ENCODE results near the gene SAMM50.
A peak's percentile ranks its signal among the peaks of the same experiment; 100 is the strongest.
"Not testable (repeated sequence)": the region's sequence is repeated elsewhere in the genome, so short reads cannot be mapped to it uniquely, and the experiment has no call there.

The SAMM50 gene

DNA sequence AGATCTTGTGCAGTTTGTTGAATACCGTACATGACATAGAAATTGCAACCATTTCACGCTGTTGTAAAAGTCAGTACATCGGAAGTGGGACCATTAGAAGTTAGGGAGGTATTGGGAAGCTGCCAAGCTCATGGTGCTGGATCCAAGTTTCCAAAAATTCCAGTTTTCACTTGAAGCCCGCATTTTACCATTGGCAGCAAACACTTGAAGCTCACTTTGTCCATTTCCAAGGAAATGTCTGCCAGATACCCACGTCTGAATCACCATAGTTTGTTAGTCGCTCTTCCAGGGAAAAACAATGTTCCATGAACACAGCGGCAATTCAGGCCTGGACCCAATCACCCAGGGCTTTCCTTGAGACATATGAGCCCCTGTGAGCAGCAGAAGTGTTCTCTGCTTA lies 46.3 kb downstream of the SAMM50 start:
- DNase-seq (ENCODE audit: low read depth), result no peak

DNA sequence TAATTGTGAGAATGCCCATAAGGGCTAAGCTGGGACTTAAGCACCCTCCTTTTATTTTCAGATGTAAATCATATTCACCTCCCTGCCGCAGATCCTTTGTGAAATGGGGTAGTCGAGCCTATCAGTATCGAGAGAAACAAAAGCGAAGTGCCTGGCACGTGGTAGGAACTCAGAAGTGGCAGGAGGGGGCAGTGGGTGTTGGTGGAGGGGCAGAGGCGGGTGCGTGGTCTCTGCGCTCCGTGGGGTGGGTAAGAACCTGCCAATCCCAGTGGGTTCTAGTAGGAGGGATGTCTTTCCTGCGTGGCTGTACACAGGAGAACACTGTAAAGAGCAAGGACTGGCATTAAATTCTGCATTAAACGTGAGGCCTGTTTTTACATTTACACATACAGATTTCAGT lies 47.1 kb downstream of the SAMM50 start:
- no peak for DNase-seq (ENCODE audit: low read depth)

DNA sequence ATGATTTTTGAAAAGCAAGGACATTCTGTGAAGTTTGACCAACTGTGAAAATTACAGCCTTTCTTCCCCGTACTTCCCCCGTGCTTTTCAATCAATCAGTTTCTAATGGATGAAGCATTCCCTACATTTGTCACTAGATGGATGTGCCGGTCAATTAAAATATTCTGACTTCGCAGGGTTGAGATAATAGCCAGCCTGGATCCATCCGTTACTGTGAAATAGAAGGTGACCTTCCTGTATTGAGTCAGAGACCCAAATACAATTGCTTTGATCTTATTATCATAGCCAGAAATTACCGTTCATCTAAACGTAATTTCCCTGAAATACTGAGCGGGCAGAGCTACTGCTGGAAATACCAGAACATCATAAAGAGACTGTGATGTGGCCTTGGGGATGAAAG lies 47.8 kb downstream of the SAMM50 start:
- no peak for DNase-seq (ENCODE audit: low read depth)

DNA sequence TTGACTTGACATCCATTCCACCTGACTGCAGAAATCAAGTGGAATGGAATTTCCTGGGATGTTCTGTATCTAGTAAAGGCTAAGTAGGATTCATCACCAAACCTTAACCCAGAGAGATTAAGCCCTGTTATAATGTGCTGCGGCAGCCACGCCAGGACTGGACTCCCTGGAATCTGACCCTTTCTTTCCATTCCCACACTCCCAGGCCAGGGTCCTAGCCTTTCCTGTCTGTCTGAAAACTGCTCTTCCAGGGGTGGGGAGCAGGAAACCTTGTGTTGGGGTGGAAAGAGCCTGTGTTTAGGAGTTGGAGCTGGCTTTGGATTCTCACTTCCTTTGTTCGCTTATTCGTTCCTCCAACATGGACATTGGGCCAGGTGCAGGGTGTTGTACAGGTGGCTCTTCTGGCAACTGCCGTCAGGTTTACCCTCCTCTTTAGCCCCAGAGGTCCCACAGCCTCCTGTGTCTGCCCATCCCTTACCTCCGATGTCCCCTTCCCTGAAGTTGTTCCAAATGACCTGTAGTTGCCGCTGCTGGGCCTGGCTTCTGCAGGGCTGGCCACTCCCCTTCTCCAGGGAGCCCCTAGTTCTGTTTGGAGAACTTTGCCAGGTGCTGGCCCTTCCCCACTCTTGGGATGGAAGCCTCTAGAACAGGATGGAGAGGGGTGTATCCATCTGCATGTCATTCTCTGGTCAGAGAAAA lies 48.3 kb downstream of the SAMM50 start:
- no peak for DNase-seq (ENCODE audit: low read depth)

DNA sequence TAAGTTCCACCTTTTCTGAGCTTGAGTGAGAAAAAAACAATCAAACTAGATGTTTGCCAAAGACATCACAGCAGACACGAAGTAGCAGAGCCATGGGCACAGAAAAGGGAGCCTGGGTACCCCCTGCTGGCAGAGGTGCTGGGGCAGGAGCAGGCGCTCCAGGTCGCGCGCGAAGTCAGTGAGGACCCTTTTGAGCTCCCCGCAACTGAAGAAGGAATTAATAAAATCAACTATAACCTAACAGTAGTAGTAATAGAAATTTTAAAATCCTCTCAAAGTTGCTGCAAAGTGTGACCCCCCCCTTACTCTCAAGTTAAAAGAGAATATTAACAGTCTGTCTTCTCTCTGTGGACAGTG lies 48.8 kb downstream of the SAMM50 start:
- no peak for DNase-seq (ENCODE audit: low read depth)

DNA sequence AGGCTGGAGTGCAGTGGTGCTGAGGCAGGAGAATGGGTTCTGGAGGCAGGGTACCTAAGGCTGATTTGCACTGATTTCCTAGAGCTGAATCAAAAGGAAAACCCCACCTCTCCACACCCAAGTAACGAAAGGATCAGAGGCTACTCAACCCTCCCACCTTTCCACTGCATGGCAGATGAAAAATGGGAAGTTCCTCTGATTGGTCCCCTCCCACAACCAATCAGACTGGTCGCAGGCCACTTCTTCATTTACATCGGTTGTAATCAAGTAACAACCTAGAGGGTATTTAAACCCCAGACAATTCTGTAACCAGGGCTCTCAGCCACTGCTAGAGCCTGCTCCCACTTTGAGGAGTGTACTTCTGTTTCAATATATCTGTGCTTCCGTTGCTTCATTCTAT lies 50.3 kb downstream of the SAMM50 start:
- no peak for DNase-seq (ENCODE audit: low read depth)

DNA sequence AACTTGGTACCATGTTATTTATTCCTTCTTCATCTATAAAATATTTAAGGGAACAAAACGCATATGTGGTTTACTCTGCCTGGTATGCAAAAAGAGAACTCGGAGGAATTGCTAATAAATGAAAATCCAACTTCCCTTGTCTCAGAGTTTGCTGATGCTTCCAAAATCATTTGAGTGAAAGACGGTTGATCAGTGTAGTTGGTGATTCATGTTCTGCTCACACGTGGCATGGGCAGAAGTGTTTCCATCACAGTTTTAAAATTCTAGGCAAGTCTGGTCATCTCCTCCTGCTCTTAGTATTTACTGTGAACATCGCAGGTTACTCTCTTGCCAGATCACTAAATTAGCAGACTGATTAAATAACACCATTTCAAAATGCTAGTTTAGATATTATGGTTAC lies 56.9 kb downstream of the SAMM50 start:
- DNase-seq (ENCODE audit: low read depth), result no peak

DNA sequence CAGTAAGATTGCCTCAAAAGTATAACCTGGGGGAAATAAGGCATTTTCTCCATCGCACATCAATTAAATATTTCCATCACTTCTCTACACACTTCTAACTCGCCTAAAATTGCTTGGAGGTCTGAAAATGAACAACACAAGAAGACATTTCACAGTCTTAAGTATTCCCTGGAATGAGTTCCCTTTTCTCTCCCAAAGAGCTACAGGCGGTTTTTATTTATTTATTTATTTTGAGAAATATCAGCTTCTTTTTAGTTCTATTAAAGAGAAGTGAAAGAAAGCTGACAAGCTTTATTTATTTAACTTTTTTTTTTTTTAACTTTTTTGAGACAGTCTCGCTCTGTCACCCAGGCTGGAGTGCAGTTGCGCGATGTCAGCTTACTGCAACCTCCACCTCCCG lies 57.3 kb downstream of the SAMM50 start:
- no peak for DNase-seq (ENCODE audit: low read depth)

DNA sequence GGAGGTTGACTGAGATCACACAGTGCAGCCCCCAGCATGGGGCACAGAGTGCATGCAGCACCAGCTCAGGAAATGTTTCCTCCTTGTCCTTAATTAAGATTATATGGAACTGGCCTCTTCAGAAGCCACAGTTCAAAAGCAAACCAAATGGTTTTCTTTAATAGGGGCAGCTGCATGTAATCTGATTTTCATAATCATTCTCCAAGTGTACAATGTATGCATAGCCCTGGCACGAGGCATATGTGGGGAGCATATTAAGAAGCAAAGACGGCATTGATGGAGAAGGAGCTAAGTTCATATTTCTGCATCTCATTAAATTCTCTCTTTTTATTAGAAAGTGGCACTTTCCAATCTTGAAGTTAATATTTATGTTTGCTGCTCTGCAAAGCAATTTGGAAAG lies 59.0 kb downstream of the SAMM50 start:
- DNase-seq (ENCODE audit: low read depth), result no peak

DNA sequence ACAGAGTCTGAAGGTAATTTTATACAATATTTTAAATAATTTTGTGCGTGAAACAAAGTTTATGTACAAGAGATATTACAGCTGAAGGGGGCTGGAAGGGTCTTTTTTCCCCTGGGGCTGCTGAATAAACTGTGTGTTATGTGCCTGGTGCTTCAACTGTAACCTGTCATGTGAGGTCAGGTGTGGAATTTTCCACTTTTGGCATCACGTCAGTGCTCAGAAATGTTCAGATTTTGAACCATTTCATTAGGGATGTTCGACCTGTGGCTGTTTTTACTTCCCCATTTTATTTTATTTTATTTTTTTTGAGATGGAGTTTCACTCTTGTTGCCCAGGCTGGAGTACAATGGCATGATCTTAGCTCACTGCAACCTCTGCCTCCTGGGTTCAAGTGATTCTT lies 61.3 kb downstream of the SAMM50 start:
- not testable (repeated sequence) for DNase-seq (ENCODE audit: low read depth)

DNA sequence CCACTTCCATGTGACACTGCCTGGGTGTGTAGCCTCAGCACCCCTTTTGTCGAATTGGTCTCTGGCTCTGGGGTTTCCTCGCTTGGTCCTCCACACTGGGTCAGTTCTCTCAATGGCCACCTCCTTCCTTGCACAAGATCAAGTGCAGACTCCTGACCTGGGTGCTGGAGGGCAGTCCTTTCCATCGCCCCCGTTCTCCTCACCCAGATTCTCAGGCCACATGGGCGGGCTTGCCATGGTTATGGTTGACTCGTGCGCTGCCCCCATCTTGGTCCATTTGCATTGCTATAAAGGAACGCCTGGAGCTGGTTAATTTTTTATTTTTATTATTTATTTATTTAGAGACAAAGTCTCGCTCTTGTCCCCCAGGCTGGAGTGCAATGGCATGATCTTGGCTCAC lies 63.4 kb downstream of the SAMM50 start:
- no peak for DNase-seq (ENCODE audit: low read depth)

DNA sequence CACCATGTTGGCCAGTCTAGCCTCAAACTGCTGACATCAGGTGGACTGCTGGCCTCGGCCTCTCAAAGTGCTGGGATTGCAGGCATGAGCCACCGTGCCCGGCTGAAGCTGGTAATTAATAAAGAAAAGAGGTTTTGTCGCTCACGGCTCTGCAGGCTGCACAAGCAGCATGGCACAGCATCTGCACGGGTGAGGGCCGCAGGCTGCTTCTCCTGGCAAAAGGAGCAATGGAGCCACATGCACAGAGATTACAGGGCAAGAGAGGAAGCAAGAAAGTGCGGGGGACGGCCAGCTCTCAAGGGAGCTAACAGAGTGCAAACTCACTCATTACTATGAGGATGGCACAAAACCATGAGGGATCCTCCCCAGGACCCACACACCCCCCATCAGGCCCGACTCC lies 64.2 kb downstream of the SAMM50 start:
- no peak for DNase-seq (ENCODE audit: low read depth)

DNA sequence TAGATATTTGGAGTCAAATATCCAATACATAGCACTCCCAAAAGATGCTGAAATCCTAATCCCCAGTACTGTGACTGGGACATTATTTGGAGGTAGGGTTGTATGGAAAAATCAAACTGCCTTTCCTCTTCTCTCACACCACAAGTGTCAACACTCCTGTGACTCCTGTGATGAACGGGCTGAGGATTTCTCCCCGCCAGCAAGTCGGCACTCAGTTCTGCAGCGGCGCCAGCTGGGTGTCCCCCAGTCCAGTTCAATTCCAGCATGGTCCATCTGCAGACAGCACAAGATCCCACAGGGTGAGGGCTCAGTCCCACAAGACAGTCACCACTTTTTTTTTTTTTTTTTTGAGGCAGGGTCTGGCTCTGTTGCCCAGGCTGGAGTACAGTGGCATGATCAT lies 64.6 kb downstream of the SAMM50 start:
- no peak for DNase-seq (ENCODE audit: low read depth)

DNA sequence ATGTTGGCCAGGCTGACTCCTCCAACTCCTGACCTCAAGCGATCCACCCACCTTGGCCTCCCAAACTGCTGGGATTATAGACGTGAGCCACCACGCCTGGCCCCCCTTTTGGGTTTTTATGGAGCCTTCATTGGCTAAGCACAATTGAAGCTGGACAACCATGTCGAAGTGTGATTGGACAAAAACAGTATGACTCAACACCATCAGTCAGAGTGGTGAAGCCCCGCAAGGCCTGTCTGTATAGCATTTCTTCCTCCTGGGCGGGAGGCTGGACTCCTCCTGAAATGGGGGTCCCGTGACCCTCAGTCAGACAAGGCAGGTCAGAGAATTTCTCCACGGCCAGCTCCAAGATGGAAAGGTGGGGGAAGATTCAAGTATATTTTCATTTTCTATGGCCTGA lies 65.7 kb downstream of the SAMM50 start:
- no peak for DNase-seq (ENCODE audit: low read depth)

DNA sequence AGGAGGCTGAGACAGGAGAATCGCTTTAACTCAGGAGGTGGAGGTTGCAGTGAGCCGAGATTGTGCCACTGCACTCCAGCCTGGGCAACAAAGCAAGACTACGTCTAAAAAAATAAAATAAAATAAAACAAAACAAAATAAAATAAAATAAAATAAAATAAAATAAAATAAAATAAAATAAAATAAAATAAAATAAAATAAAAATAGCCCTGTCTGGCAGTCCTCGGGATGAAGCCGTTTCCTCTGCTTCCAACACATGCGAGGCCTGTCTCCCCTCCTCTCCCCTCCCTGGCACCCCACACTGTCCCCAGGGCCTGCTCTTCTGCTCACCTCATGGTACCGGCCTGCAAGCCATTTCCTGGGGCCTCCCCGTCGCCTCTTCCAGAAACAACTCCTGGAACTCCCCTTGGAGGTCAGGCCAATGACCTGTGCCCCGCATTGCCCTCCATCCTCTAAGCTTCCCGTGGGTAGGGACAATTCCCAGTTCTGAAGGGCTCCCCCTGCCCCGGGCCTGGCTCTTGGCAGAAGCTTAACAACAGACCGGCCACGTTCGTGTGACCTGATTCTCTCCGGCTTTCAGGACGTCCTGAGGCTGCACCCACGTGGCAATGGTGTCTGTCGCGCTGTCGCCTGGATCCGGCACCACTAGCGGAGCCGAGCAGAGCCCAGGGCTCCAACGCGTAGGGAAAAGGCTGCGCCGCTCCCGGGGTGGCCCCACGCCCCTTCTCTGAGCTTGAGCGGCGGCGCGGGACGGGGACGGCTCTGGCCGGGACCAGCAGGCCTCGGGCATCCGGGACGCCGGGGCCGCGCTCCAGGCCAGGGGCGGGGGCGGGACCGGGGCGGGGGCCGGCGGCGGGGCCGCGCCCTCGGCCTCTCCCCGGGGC lies 68.4 kb downstream of the SAMM50 start:
- no peak for DNase-seq (ENCODE audit: low read depth)

DNA sequence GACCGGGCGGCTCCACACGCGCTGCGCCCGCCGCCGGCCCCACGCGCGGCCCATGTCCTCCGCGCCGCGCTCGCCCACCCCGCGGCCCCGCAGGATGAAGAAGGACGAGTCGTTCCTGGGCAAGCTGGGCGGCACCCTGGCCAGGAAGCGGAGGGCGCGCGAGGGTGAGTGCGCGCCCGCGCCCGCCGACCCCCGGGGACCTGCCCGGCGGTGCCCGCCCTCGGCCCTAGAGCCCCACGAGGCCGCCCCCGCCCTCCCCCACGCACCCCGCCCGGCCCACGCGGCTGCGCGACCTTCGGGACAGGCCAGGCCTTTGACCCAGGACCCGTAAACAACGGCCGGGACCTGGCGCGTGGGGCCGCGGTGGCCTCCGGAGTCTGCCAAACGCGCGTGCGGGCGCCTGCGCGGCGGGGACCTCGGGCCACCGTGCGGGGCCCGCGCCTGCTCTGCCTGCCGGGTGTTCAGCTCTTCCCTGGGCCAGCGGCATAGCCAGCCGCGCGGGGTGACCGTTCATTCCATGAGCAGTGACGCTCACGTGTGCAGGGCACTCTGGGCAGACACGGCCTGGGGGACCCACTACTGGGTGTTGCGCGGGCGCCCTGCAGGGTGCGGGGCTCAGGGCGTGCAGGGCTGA lies 69.2 kb downstream of the SAMM50 start, which contains the start of gene PARVB:
Gene PARVB, plus strand, starts transcription at position 15 of the 634 bp plus-strand sequence. Its CDS starts 38 bp downstream, at position 53.
- DNase-seq (ENCODE audit: low read depth), result no peak

DNA sequence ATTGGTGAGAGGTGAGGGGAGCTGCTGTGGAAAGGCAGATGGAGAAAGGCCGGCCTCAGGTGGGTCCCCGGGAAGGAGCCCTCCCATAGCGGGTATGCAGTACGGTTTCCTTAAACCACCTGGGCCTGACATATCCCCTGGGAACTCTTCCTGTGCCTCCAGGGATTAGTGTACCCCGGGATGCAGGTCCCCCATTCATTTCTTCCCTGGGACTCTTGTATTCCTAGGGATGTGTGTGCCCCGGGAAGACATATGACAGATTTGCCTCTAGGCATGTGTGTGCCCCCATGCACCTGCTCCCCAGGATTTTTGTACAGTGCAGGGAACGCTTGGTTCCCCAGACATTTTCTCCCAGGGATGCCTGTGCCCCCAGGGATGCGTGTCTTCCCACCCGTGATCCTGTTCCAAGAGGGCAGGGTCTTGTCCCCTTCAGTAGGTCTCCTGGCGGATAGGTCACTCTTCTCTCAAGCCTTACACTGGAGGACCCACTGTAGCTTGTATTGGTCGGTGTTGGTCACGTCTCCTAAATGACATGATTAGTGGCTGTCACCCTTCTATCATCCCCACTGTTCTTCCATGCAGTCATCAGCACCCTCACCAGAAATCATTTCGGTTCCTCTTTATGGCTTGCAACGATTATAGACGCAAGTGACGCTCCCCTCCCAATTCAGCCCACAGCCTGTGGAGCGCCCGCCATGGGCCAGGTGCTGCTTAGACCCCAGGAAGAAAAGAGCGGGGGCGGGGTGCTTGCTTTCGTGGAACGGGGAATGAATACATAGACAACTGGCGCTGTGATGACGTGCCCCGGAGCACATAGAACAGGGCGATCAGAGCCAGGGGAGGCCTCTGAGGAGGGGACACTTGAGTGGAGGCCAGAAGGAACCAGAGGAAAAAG lies 70.2 kb downstream of the SAMM50 start:
- DNase-seq (ENCODE audit: low read depth), result no peak

DNA sequence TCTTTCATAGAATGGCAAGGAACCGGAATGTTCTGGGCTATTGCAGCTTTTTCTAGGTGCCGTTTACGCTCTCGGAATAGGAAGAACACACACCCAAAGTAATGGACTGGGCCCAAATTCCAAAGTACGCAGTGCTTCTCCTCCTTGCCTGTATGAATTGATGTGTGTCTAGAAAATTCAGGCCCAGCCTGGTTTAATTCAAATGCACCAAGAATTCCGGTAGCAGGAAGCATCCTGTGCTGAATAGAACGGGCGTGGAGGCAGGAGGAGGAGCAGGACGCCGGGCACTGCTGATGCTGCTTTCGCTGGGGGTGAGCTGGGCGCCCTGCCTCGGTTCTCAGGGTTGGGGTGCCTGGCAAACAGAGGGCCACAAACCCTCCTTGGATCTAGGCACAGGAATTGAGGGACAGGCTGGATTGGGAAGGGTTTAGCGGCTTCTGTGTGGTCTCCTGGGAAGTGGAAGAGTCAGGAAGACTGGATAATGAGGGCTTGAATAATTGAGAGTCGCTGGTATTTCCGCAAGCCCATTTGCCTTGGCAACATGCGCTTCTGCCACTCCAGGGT lies 70.9 kb downstream of the SAMM50 start:
- no peak for DNase-seq (ENCODE audit: low read depth)

DNA sequence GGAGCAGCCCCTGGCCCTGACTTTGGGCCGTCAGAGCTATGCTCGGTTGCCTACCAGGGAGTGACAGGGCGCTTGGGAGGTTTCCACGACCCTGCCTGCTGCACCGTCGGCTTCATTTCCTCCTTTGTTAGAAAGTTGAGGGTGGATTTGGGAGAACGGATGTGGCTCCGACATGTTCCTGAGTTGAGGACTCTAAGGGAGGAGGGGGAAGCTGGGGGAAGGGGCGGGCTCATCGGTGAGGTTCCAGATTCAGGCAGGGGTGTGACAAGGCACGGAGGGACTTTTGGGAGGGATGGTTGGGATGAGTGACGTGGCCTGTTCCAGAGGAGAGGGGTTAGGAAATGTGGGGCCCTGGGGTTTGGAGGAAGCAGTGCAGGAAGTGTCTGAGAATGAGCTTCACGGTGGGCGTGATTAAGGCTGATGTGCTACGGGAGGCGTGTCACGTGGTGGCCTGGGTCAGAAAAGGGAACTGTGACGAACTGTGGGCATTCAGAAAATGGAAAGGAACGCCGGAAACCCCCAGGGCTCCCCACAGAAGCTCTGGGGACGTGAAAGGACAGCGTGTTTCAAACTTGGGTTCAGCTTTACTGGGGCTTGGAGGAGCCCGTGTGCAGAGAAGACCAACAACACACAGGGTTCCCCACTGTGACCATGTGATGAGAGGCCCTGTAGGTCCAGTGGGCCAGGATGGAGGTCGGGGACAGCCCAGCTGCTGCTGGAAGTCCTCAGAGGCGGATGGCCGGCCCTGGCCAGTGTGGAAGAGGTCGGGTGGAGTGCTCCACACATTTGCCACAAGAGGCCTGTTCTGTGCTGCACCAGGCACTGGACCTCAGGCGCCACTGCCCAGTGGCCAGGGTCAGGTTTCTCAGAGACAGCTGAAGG lies 71.6 kb downstream of the SAMM50 start:
- peak; percentile 42 for DNase-seq (ENCODE audit: low read depth)

DNA sequence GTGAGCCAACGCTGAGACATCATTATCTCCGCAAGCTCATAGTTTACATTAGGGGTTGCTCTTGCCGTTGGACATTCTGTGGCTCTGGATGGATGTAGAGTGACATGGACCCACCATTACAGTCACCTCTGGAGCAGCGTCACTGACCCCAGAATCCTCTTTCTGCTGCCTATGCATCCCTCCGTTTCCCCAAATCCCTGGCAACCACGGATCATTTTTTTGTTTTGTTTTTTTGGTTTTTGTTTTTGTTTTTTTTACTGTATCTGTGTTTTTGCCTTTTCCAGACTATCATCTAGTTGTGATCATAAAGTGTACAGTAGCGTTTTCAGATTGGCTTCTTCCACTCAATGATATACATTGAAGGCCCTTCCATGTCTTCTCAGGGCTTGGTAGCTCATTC lies 72.8 kb downstream of the SAMM50 start:
- no peak for DNase-seq (ENCODE audit: low read depth)

DNA sequence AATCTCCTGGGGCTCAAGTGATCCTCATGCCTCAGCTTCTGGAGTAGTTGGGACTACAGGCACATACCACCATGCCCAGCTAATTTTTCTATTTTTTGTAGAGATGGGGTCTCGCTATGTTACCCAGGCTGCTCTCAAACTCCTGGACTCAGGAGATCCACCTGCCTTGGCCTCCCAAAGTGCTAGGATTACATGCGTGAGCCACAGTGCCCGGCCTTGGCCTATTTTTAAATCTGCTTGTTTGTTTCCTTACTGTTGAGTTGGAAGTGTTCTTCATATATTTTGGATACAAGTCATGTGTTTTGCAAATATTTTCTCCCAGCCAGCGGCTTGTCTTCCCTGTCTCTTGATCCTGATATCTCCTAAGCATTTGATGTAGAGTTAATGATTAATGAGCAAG lies 73.8 kb downstream of the SAMM50 start:
- no peak for DNase-seq (ENCODE audit: low read depth)
